ENCODE measurements around the gene PTPN21.

PTPN21 gene

DNA sequence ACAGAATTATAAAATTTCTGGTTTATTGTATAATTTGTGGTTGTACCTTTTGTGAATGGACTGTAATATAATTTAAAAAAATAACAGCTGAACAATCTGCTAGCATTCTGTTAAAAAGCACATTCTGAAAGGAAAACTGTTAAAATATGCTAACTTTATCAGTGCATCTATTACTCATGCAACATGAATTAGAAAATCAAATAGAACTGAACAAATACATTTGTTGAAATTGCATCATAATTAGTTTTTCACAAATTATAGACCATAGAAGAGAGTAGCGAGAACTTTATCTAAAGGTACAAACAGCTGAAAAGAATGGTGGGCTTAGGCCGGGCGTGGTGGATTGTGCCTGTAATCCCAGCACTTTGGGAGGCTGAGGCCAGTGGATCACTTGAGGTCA, 33.0 kb downstream of the PTPN21 start:
- no peak for DNase-seq (ENCODE audit: low read depth, low spot score)
- Histone ChIP-seq H3K36me3 (ENCODE audit: insufficient read depth, insufficient read length, low read length) (peaks cover 4% of the 10 kb centered on the region), H3K4me1 (ENCODE audit: insufficient read depth, insufficient read length) (no peaks in the 10 kb centered on the region), H3K9me3 (ENCODE audit: insufficient read depth, low read length) (no peaks in the 10 kb centered on the region), H3K27me3 (ENCODE audit: insufficient read depth, insufficient read length) (no peaks in the 10 kb centered on the region), H3K4me3 (ENCODE audit: insufficient read length, low read depth) (no peak overlapping the region), H3K9ac (ENCODE audit: insufficient read length, low read depth) (no peak overlapping the region)
- no peak for TF ChIP-seq YY1 (IDR thresholded peaks at IDR 0.05; ENCODE audit: insufficient read depth, insufficient read length)
- no peak for TF ChIP-seq ZNF274 (IDR thresholded peaks at IDR 0.05; ENCODE audit: low read depth, low read length)
- TF ChIP-seq SUZ12 (IDR thresholded peaks at IDR 0.05; ENCODE audit: extremely low read depth, insufficient read depth, insufficient read length): no peak

DNA sequence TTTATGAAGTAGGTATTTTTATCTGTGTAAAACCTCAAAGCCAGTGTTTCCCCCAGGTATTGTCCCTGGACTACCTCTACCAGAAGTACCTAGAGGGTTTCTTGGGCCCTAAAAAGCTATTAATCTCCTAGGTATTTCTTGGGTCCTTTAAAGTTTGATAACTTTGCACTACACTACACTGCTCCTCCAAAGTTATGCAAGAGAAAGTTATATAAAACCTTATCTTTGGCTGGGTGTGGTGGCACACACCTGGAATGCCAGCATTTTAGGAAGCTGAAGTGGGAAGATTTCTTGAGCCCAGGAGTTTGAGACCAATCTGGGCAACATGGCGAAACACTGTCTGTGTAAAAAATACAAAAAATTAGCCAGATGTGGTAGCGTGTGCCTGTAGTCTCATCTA, 34.9 kb downstream of the PTPN21 start:
- Histone ChIP-seq H3K9ac (ENCODE audit: insufficient read length, low read depth) (no peak overlapping the region), H3K4me1 (ENCODE audit: insufficient read depth, insufficient read length) (no peaks in the 10 kb centered on the region), H3K9me3 (ENCODE audit: insufficient read depth, low read length) (no peaks in the 10 kb centered on the region), H3K36me3 (ENCODE audit: insufficient read depth, insufficient read length, low read length) (peaks cover 9% of the 10 kb centered on the region), H3K27me3 (ENCODE audit: insufficient read depth, insufficient read length) (no peaks in the 10 kb centered on the region), H3K4me3 (ENCODE audit: insufficient read length, low read depth) (no peak overlapping the region)
- DNase-seq (ENCODE audit: low read depth, low spot score): no peak
- TF ChIP-seq SUZ12 (IDR thresholded peaks at IDR 0.05; ENCODE audit: extremely low read depth, insufficient read depth, insufficient read length): no peak
- TF ChIP-seq YY1 (IDR thresholded peaks at IDR 0.05; ENCODE audit: insufficient read depth, insufficient read length): no peak
- no peak for TF ChIP-seq ZNF274 (IDR thresholded peaks at IDR 0.05; ENCODE audit: low read depth, low read length)

GRCh38 chr14:88518592-88519512, 36.0 kb downstream of the PTPN21 start:
- Histone ChIP-seq H3K27me3 (ENCODE audit: insufficient read depth, insufficient read length) (no peaks in the 10 kb centered on the region), H3K36me3 (ENCODE audit: insufficient read depth, insufficient read length, low read length) (peaks cover 10% of the 10 kb centered on the region), H3K9me3 (ENCODE audit: insufficient read depth, low read length) (no peaks in the 10 kb centered on the region), H3K9ac (ENCODE audit: insufficient read length, low read depth) (no peak overlapping the region), H3K4me1 (ENCODE audit: insufficient read depth, insufficient read length) (no peaks in the 10 kb centered on the region), H3K4me3 (ENCODE audit: insufficient read length, low read depth) (no peak overlapping the region)
- no peak for DNase-seq (ENCODE audit: low read depth, low spot score)
- TF ChIP-seq ZNF274 (IDR thresholded peaks at IDR 0.05; ENCODE audit: low read depth, low read length): no peak
- TF ChIP-seq SUZ12 (IDR thresholded peaks at IDR 0.05; ENCODE audit: extremely low read depth, insufficient read depth, insufficient read length): no peak
- TF ChIP-seq YY1 (IDR thresholded peaks at IDR 0.05; ENCODE audit: insufficient read depth, insufficient read length): no peak

- no peaks in the 10 kb centered on the region for H3K27me3 ChIP-seq (ENCODE audit: insufficient read depth, insufficient read length)
- H3K9me3 ChIP-seq (ENCODE audit: insufficient read depth, low read length): no peaks in the 10 kb centered on the region
- no peak overlapping the region for H3K4me3 ChIP-seq (ENCODE audit: insufficient read length, low read depth)
- no peaks in the 10 kb centered on the region for H3K4me1 ChIP-seq (ENCODE audit: insufficient read depth, insufficient read length)
- no peak for DNase-seq (ENCODE audit: low read depth, low spot score)
- no peak overlapping the region for H3K9ac ChIP-seq (ENCODE audit: insufficient read length, low read depth)
- H3K36me3 ChIP-seq (ENCODE audit: insufficient read depth, insufficient read length, low read length): peaks cover 10% of the 10 kb centered on the region
- TF ChIP-seq ZNF274 (IDR thresholded peaks at IDR 0.05; ENCODE audit: low read depth, low read length) (no peak), SUZ12 (IDR thresholded peaks at IDR 0.05; ENCODE audit: extremely low read depth, insufficient read depth, insufficient read length) (no peak)
Measured at GRCh38 chr14:88516861-88517357, 37.9 kb downstream of the PTPN21 start.

- H3K9ac ChIP-seq (ENCODE audit: insufficient read length, low read depth): no peak overlapping the region
- TF ChIP-seq ZNF274 (IDR thresholded peaks at IDR 0.05; ENCODE audit: low read depth, low read length) (no peak), YY1 (IDR thresholded peaks at IDR 0.05; ENCODE audit: insufficient read depth, insufficient read length) (no peak), SUZ12 (IDR thresholded peaks at IDR 0.05; ENCODE audit: extremely low read depth, insufficient read depth, insufficient read length) (no peak)
- no peaks in the 10 kb centered on the region for H3K4me1 ChIP-seq (ENCODE audit: insufficient read depth, insufficient read length)
- H3K36me3 ChIP-seq (ENCODE audit: insufficient read depth, insufficient read length, low read length): peaks cover 10% of the 10 kb centered on the region
- H3K9me3 ChIP-seq (ENCODE audit: insufficient read depth, low read length): no peaks in the 10 kb centered on the region
- DNase-seq (ENCODE audit: low read depth, low spot score): no peak
- no peaks in the 10 kb centered on the region for H3K27me3 ChIP-seq (ENCODE audit: insufficient read depth, insufficient read length)
- H3K4me3 ChIP-seq (ENCODE audit: insufficient read length, low read depth): no peak overlapping the region
Measured at GRCh38 chr14:88515499-88516221, 39.1 kb downstream of the PTPN21 start.

DNA sequence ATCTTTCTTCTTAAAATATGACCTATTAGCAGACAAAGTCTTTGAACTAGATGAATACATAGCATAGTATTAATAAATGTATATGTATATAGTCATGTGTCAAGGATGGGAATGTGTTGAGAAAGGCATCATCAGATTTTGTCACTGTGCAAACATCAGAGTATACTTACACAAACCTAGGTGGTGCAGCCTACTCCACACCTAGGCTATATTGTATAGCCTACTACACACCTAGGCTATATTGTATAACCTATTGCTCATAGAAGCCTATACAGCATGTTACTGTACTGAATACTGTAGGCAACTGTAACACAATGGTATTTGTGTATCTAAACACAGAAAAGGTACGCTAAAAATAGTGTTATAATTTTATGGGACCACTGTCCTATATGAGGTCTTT, 47.6 kb downstream of the PTPN21 start:
- TF ChIP-seq YY1 (IDR thresholded peaks at IDR 0.05; ENCODE audit: insufficient read depth, insufficient read length) (no peak), ZNF274 (IDR thresholded peaks at IDR 0.05; ENCODE audit: low read depth, low read length) (no peak), SUZ12 (IDR thresholded peaks at IDR 0.05; ENCODE audit: extremely low read depth, insufficient read depth, insufficient read length) (no peak)
- Histone ChIP-seq H3K4me1 (ENCODE audit: insufficient read depth, insufficient read length) (no peaks in the 10 kb centered on the region), H3K27me3 (ENCODE audit: insufficient read depth, insufficient read length) (no peaks in the 10 kb centered on the region), H3K9ac (ENCODE audit: insufficient read length, low read depth) (no peak overlapping the region), H3K36me3 (ENCODE audit: insufficient read depth, insufficient read length, low read length) (peaks cover 6% of the 10 kb centered on the region), H3K4me3 (ENCODE audit: insufficient read length, low read depth) (no peak overlapping the region), H3K9me3 (ENCODE audit: insufficient read depth, low read length) (no peaks in the 10 kb centered on the region)
- no peak for DNase-seq (ENCODE audit: low read depth, low spot score)

DNA sequence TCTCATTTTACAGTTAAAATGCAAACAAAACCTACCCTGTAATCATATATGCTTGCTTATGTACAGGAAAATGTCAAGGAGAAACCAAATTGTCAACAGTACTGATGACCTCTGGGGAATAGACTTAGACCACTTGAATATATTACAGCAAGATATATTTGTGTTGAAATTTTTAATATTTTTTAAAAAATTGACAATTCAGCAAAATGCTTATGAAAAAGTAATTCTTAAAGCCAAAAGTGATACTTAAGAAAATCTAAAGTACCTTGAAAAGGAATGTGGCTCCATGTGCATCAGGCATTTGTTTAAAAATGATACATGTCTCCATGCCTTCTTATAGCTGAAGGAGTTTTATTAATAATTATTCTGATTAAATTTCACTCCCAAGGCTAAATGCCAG, 49.2 kb downstream of the PTPN21 start:
- no peak overlapping the region for H3K9ac ChIP-seq (ENCODE audit: insufficient read length, low read depth)
- no peak for DNase-seq (ENCODE audit: low read depth, low spot score)
- no peak overlapping the region for H3K4me3 ChIP-seq (ENCODE audit: insufficient read length, low read depth)
- TF ChIP-seq YY1 (IDR thresholded peaks at IDR 0.05; ENCODE audit: insufficient read depth, insufficient read length) (no peak), ZNF274 (IDR thresholded peaks at IDR 0.05; ENCODE audit: low read depth, low read length) (no peak), SUZ12 (IDR thresholded peaks at IDR 0.05; ENCODE audit: extremely low read depth, insufficient read depth, insufficient read length) (no peak)
- peaks cover 15% of the 10 kb centered on the region for H3K36me3 ChIP-seq (ENCODE audit: insufficient read depth, insufficient read length, low read length)
- no peaks in the 10 kb centered on the region for H3K27me3 ChIP-seq (ENCODE audit: insufficient read depth, insufficient read length)
- no peaks in the 10 kb centered on the region for H3K4me1 ChIP-seq (ENCODE audit: insufficient read depth, insufficient read length)
- no peaks in the 10 kb centered on the region for H3K9me3 ChIP-seq (ENCODE audit: insufficient read depth, low read length)
